Left ventricle myocardium inferior (tissue), 1 donor: ENCODE data around the gene BCDIN3D. TPM values are rescaled to one million over a fixed set of nuclear protein-coding genes. Genes with fewer than 3 reads are reported as not detected.
"Not testable (repeated sequence)": the region's sequence is repeated elsewhere in the genome, so short reads cannot be mapped to it uniquely, and the experiment has no call there.

Experiments used
- DNase-seq: peaks from one replicate; pipeline ENCODE4 v3.0.0-alpha.2; 2020
- H3K27ac ChIP-seq: fragments of 200-600 bp; replicated peaks from 2 replicates; pipeline ENCODE4 v1.8.0; 2021
- H3K27me3 ChIP-seq: fragments of 200-600 bp; 2 replicates; pipeline ENCODE4 v1.8.0; 2021; ENCODE audit warnings: low read depth
- H3K36me3 ChIP-seq: fragments of 200-600 bp; 2 replicates; pipeline ENCODE4 v1.8.0; 2021
- H3K4me1 ChIP-seq: fragments of 200-600 bp; 2 replicates; pipeline ENCODE4 v1.8.0; 2021
- H3K4me3 ChIP-seq: fragments of 200-600 bp; 2 replicates; pipeline ENCODE4 v1.8.0; 2021; ENCODE audit warnings: mild to moderate bottlenecking, moderate library complexity
- H3K9me3 ChIP-seq: fragments of 200-600 bp; replicated peaks from 2 replicates; pipeline ENCODE4 v1.8.0; 2021
- intact Hi-C: fragments of 100-400 bp; cut with micrococcal nuclease; formaldehyde crosslinking; loops from one replicate; pipeline ENCODE4 v1.11.0; 2022
- total RNA-seq: library from RNA; stranded (reverse); fragmentation: NEBNext Ultra II Directional; extraction: Animal tissue kit (Norgen Biotek cat#: 25700); gene quantifications from one replicate; pipeline ENCODE4 v1.2.1, GENCODE V29; 2021
- TF ChIP-seq, protein P1 (sequence below): fragments of 200-600 bp; IDR thresholded peaks from 2 replicates; pipeline ENCODE4 v1.8.0; 2021; ENCODE audit warnings: antibody characterized with exemption, mild to moderate bottlenecking, borderline replicate concordance
- donor health status: DM: no; HTN: yes; CAD: no; lungs with severe emphysema.

BCDIN3D gene
- total RNA-seq, 1 donor from 2014 or later = 2.9 TPM

DNA sequence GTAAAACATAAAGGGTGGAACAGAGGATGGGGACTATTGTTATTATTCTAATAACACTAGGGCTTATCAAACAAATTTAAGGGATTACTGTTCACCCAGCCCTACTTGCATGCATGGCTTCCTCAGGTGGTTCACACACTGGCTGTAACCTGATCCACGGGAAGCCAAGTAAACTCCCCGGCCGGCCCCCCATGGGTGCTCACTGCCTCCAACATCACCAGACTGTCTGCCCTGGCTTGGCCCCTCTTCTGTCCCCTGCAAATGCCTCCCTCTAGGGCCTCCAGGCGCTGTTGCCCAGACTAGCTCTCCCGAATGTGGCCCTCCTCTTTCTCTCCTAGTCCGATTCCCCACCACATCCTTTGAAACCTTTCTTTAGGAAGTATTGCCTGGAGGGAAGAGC is 42.2 kb upstream of the BCDIN3D start:
- TF ChIP-seq, protein P1, sequence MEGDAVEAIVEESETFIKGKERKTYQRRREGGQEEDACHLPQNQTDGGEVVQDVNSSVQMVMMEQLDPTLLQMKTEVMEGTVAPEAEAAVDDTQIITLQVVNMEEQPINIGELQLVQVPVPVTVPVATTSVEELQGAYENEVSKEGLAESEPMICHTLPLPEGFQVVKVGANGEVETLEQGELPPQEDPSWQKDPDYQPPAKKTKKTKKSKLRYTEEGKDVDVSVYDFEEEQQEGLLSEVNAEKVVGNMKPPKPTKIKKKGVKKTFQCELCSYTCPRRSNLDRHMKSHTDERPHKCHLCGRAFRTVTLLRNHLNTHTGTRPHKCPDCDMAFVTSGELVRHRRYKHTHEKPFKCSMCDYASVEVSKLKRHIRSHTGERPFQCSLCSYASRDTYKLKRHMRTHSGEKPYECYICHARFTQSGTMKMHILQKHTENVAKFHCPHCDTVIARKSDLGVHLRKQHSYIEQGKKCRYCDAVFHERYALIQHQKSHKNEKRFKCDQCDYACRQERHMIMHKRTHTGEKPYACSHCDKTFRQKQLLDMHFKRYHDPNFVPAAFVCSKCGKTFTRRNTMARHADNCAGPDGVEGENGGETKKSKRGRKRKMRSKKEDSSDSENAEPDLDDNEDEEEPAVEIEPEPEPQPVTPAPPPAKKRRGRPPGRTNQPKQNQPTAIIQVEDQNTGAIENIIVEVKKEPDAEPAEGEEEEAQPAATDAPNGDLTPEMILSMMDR = no peak
- no peak for DNase-seq
- no peaks in the 10 kb centered on the region for H3K9me3 ChIP-seq
- peaks cover 60% of the 10 kb centered on the region for H3K27me3 ChIP-seq
- no peak overlapping the region for H3K4me3 ChIP-seq
- H3K36me3 ChIP-seq = no peaks in the 10 kb centered on the region
- H3K4me1 ChIP-seq = no peaks in the 10 kb centered on the region
- intact Hi-C loops = no loop called here
- H3K27ac ChIP-seq = no peak overlapping the region

DNA sequence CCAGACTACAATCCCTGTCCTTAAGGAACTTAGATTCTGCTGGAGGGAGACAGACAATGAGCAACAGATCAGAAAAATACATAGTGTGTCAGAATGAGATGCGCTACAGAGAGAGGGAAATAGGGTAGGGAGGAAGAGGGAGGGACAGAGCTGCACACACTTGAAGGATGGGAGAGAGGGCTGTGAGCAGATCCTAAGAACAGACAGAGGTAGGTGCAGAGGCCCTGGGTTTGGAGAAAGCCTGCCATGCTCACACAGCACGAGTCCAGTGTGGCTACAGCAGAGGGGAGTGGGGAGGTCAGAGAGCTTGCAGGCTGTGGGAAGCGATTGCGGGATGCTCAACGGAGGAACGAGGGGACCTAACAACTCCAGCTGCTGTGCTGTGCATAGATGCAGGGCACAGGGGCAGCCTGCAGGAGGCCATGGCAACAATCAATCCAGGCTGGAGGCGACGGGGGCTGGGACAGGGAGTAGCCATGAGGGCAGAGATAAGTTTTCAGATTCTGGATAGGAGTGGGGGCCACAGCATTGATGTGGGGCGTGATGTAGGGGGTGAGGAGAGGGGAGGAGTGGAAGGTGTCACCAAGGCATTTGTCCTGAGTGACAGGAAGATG is 40.1 kb upstream of the BCDIN3D start:
- intact Hi-C loops = no loop called here
- Histone ChIP-seq H3K27me3 (peaks cover 55% of the 10 kb centered on the region), H3K36me3 (no peaks in the 10 kb centered on the region), H3K4me3 (no peak overlapping the region), H3K9me3 (no peaks in the 10 kb centered on the region), H3K4me1 (no peaks in the 10 kb centered on the region), H3K27ac (no peak overlapping the region)
- no peak for DNase-seq
- TF ChIP-seq, protein P1 = no peak

DNA sequence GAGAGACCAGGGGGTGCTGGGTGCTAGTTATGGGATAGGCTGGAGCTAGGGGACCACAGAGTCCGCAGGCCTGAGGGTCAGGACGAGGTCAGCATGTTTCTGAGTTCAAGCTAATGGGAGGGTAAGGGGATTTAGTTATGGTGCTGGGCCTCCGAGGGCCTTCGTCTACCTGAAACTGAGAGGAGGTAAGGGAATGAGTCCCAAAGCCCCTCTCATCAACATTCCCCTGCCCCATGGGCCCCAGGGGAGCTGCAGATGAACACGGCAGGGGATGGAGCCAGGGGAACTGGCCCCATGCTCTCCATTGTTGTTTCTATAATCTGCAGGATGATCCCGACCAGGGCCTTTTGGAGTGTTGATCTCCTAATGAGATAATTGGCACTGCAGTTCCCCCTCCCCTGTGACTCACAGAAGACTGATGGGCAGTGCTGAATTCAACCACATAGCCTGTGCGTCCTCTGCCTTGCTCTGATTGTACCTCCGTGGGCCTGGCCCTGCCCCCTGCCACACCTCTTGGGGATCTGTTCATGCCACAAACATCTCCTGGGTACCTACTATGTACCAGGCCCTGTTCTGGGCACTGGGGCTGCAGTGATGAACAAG is 39.4 kb upstream of the BCDIN3D start:
- TF ChIP-seq, protein P1 = no peak
- H3K27ac ChIP-seq = no peak overlapping the region
- intact Hi-C loops = no loop called here
- DNase-seq = no peak
- no peaks in the 10 kb centered on the region for H3K36me3 ChIP-seq
- H3K4me3 ChIP-seq = no peak overlapping the region
- H3K4me1 ChIP-seq = no peaks in the 10 kb centered on the region
- peaks cover 49% of the 10 kb centered on the region for H3K27me3 ChIP-seq
- no peaks in the 10 kb centered on the region for H3K9me3 ChIP-seq

DNA sequence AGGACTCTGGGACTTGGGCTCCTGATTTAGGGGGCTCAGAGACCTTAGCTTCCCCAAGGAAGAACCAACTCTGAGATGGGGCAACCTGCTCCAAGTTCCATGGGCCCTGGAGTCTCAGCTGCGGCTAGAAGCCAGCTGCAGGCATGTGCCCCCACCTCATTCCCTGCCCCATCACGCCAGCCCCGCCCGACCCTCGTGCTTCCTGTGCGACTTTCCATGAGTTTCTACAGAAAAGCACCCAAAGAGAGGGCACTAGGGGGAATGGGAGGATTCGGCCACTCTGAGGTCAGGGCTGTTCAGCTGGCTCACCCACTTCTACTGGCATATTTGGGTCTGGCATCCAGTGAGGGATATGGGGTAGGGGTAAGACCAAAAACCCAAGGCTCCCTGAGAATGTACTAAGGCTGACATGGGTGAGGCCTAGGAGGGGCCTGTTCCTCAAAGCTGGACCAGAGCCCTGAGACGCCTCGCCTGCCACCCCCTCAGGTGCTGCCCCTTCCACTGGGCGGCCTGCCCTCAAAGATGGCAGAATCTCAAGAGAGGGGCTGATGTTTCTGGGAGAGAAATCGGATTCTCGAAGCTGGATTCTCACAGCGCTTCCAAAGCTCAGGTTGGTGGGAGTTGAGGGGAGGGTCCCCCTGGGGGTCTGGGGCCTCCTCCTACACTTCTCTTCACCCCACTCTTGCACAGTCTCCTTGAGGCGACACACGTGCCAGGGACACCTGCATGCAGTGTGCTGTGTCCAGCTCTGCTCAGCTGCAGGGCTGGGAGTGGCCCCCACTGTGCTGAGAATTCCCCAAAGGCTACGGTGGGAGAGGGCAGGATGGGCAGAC is 38.7 kb upstream of the BCDIN3D start:
- H3K4me3 ChIP-seq = no peak overlapping the region
- H3K27me3 ChIP-seq = peaks cover 42% of the 10 kb centered on the region
- H3K27ac ChIP-seq = no peak overlapping the region
- H3K4me1 ChIP-seq = no peaks in the 10 kb centered on the region
- H3K36me3 ChIP-seq = no peaks in the 10 kb centered on the region
- intact Hi-C loops = no loop called here
- no peak for DNase-seq
- H3K9me3 ChIP-seq = no peaks in the 10 kb centered on the region
- TF ChIP-seq, protein P1 = no peak

DNA sequence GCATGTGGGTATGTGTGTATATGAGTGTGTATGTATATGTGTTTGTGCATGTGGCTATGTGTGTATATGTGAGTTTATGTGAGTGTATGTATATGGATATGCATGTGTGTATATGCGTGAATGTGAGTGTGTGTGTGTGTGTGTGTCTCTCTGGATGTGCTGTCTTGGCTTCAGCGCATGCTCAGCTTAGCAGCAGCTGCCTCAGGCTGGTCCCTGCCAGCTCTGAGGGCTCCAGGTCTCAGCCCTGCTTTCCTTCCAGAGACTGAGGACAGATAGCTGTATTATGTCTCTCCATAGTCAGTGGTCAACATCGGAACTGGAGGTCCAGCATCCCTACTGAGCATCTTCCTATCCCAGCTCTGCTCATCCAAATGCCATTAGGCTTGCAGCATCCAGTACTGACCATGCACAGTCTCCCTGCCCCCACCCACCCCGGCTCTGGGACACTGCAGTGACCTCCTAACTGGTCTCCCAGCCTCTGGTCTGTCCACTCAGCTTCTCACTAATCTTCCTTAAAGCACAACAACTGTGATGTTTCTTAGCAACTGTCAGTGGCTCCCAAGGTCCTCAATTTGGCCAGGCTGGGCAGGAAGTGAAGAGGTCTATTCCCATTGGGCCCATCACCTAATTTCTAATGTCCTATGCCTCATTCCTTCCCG is 38.0 kb upstream of the BCDIN3D start:
- Histone ChIP-seq H3K27me3 (peaks cover 35% of the 10 kb centered on the region), H3K9me3 (no peaks in the 10 kb centered on the region), H3K4me1 (no peaks in the 10 kb centered on the region), H3K27ac (no peak overlapping the region), H3K4me3 (no peak overlapping the region), H3K36me3 (no peaks in the 10 kb centered on the region)
- intact Hi-C loops = no loop called here
- DNase-seq = no peak
- TF ChIP-seq, protein P1 = no peak

DNA sequence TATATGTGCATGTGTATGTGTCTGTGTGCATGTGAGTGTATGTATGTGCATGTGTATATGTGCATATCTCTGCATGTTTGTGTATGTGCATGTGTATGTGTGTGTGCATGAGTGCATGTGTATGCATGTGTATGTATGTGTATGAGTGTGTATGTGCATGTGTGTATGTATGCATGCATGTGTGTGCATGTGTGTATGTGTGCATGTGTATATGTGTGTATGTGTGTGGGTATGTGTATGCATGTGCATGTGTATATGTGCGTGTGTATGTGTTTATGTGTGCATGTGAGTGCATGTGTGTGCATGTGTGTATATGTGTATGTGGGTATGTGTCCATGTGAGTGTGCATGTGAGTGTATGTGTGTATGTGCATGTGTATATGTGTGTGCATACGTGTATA is 36.2 kb upstream of the BCDIN3D start:
- H3K4me3 ChIP-seq, H3K27ac ChIP-seq, H3K36me3 ChIP-seq, DNase-seq, intact Hi-C loops, H3K9me3 ChIP-seq, H3K4me1 ChIP-seq: not testable (repeated sequence)
- H3K27me3 ChIP-seq = peaks cover 28% of the 10 kb centered on the region
